Prostate gland (tissue), 2 donors: ENCODE data around the gene PFN2. TPM values are rescaled to one million over a fixed set of nuclear protein-coding genes. Genes with fewer than 3 reads are reported as not detected.

Source experiments
- DNase-seq: peaks from one replicate; pipeline ENCODE4 v3.0.0-alpha.2; 2019; ENCODE audit warnings: low spot score
- H3K27ac ChIP-seq, 2 donors: fragments of 200-600 bp; sonication (generic); 2 replicates each; pipeline ENCODE4 v1.5.1; 2017 to 2019
- H3K27me3 ChIP-seq: fragments of 200-600 bp; sonication (generic); replicated peaks from 2 replicates; pipeline ENCODE4 v1.5.1; 2019; ENCODE audit not compliant: insufficient read depth
- H3K36me3 ChIP-seq, 2 donors: fragments of 200-600 bp; sonication (generic); 1 replicate in 1 of 2; 2 replicates in 1 of 2; pipeline versions ENCODE4 v1.5.1 to v1.8.1; 2017 to 2019
- H3K4me1 ChIP-seq: fragments of 200-600 bp; sonication (generic); replicated peaks from 2 replicates; pipeline ENCODE4 v1.5.1; 2019
- H3K4me3 ChIP-seq, 2 donors: fragments of 200-600 bp; sonication (generic); 2 replicates each; pipeline ENCODE4 v1.5.1; 2017 to 2019
- H3K9me3 ChIP-seq: fragments of 200-600 bp; sonication (generic); 2 replicates; pipeline ENCODE4 v1.5.1; 2017
- CTCF ChIP-seq, 4 experiments: fragments of 200-600 bp in 2 of 4; fragments of 450-650 bp in 2 of 4; sonication (generic) in 2 of 4; IDR thresholded peaks; 1 replicate in 3 of 4; 2 replicates in 1 of 4; pipeline ENCODE4 v1.5.1; 2016 to 2019; ENCODE audit warnings: antibody characterized with exemption in 4 of 4, mild to moderate bottlenecking in 2 of 4, moderate library complexity in 2 of 4
- POLR2A ChIP-seq: fragments of 450-650 bp; IDR thresholded peaks from one replicate; pipeline ENCODE4 v1.6.1; 2016; ENCODE audit warnings: antibody characterized with exemption, mild to moderate bottlenecking
- POLR2AphosphoS5 ChIP-seq: sonication (generic); formaldehyde crosslinking; IDR thresholded peaks from one replicate; pipeline ENCODE4 v1.6.1; 2017; ENCODE audit warnings: antibody characterized with exemption
- WGBS: methylation state at CpG from one replicate; pipeline ENCODE4 v1.1.5; 2018; 5-methylcytosine and 5-hydroxymethylcytosine counted together
- intact Hi-C: fragments of 100-400 bp; cut with DNase I; formaldehyde crosslinking; loops from one replicate; pipeline ENCODE4 v1.14.2; 2022
- total RNA-seq, 2 donors: library from RNA; depleted of rRNA; stranded (reverse); fragments of >200 nt; gene quantifications; one replicate each; pipeline ENCODE4 v1.1.0, GENCODE V29; 2016

Gene PFN2
- total RNA-seq, 2 donors from 2014 or later, result 45.5 to 66.5 TPM

GRCh38 chr3:149969110-149969939 is 1.4 kb downstream of the PFN2 start:
- Histone ChIP-seq H3K27me3 (no peaks in the 10 kb centered on the region), H3K4me1 (peaks cover 4% of the 10 kb centered on the region), H3K27ac (peak overlapping the region; percentile 91 to 94), H3K4me3 (peak overlapping the region; percentile 92 to 94), H3K36me3 (no peaks in the 10 kb centered on the region), H3K9me3 (no peaks in the 10 kb centered on the region)
- TF ChIP-seq POLR2A (no peak), CTCF (IDR thresholded peaks at IDR 0.05) (peak in 2 of 4 experiments; percentile 10 to 11), POLR2AphosphoS5 (peak; percentile 25)
- WGBS, result 10% methylated on average over 15 of the region's 15 CpGs
- intact Hi-C loops, result loop anchor here (2.0 to 10.0 kb wide), 4 partner anchors 75 to 525 kb away; partner anchors contain the start of gene TSC22D2
- DNase-seq, result peak; percentile 41

GRCh38 chr3:149968216-149968615 is 2.5 kb downstream of the PFN2 start:
- TF ChIP-seq CTCF (IDR thresholded peaks at IDR 0.05) (no peak), POLR2A (no peak), POLR2AphosphoS5 (no peak)
- DNase-seq, result no peak
- Histone ChIP-seq H3K4me1 (peaks cover 4% of the 10 kb centered on the region), H3K4me3 (no peak overlapping the region), H3K27me3 (no peaks in the 10 kb centered on the region), H3K9me3 (no peaks in the 10 kb centered on the region), H3K27ac (no peak overlapping the region), H3K36me3 (no peaks in the 10 kb centered on the region)
- intact Hi-C loops, result loop anchor here (2.0 to 10.0 kb wide), 4 partner anchors 73 to 527 kb away; partner anchors contain the start of gene TSC22D2
- WGBS, result 62% methylated on average over 8 of the region's 8 CpGs

- no peak overlapping the region for H3K4me3 ChIP-seq
- H3K27ac ChIP-seq, result no peak overlapping the region
- H3K36me3 ChIP-seq, result no peaks in the 10 kb centered on the region
- WGBS, result 13% methylated on average over 9 of the region's 9 CpGs
- intact Hi-C loops, result loop anchor here (1.0 to 10.0 kb wide), 4 partner anchors 72 to 528 kb away; no protein-coding TSS in a partner anchor
- H3K27me3 ChIP-seq, result no peaks in the 10 kb centered on the region
- no peaks in the 10 kb centered on the region for H3K9me3 ChIP-seq
- TF ChIP-seq POLR2AphosphoS5, result no peak
- TF ChIP-seq POLR2A, result no peak
- TF ChIP-seq CTCF (IDR thresholded peaks at IDR 0.05), result peak; percentile 43 to 81 (median 69)
- peaks cover 4% of the 10 kb centered on the region for H3K4me1 ChIP-seq
- no peak for DNase-seq
These were observed 3.5 kb downstream of the PFN2 start for GRCh38 chr3:149967086-149967685.

- H3K4me3 ChIP-seq, result no peak overlapping the region
- H3K4me1 ChIP-seq, result peaks cover 4% of the 10 kb centered on the region
- no peak overlapping the region for H3K27ac ChIP-seq
- H3K9me3 ChIP-seq, result no peaks in the 10 kb centered on the region
- DNase-seq, result no peak
- no peaks in the 10 kb centered on the region for H3K27me3 ChIP-seq
- no peaks in the 10 kb centered on the region for H3K36me3 ChIP-seq
- TF ChIP-seq POLR2A (no peak), POLR2AphosphoS5 (no peak), CTCF (IDR thresholded peaks at IDR 0.05) (no peak)
- intact Hi-C loops, result loop anchor here (5.0 to 10.0 kb wide), 3 partner anchors 70 to 530 kb away; no protein-coding TSS in a partner anchor
These were observed 5.4 kb downstream of the PFN2 start for GRCh38 chr3:149965278-149965677.
